Right atrium auricular region (tissue), 2 donors: ENCODE results near the gene CT83. TPM values are rescaled to one million over a fixed set of nuclear protein-coding genes. Genes with fewer than 3 reads are reported as not detected.

Source experiments
- DNase-seq: peaks from one replicate; pipeline ENCODE4 v3.0.0-alpha.2; 2019; ENCODE audit warnings: low spot score
- H3K27ac ChIP-seq, 2 donors: fragments of 200-600 bp; sonication (generic); 1 replicate in 1 of 2; 2 replicates in 1 of 2; pipeline ENCODE4 v1.5.1; 2016 to 2019
- H3K27me3 ChIP-seq, 2 donors: fragments of 200-600 bp; sonication (generic); one replicate each; pipeline versions ENCODE4 v1.5.1 to v1.6.0; 2017 to 2019
- H3K36me3 ChIP-seq: fragments of 200-600 bp; sonication (generic); one replicate; pipeline ENCODE4 v1.5.1; 2016
- H3K4me1 ChIP-seq, 2 donors: fragments of 200-600 bp; sonication (generic); one replicate each; pipeline versions ENCODE4 v1.5.1 to v1.6.0; 2017 to 2019
- H3K4me3 ChIP-seq, 2 donors: fragments of 200-600 bp; sonication (generic); 1 replicate in 1 of 2; 2 replicates in 1 of 2; pipeline ENCODE4 v1.5.1; 2017 to 2019; ENCODE audit warnings: mild to moderate bottlenecking in 1 of 2, moderate library complexity in 1 of 2
- H3K9me3 ChIP-seq, 2 donors: fragments of 200-600 bp; sonication (generic); one replicate each; pipeline ENCODE4 v1.5.1; 2019
- CTCF ChIP-seq, 2 donors: fragments of 200-600 bp; sonication (generic); IDR thresholded peaks; one replicate each; pipeline ENCODE4 v1.5.1; 2019; ENCODE audit warnings: antibody characterized with exemption in 2 of 2
- total RNA-seq, 2 donors: library from RNA; depleted of rRNA; stranded (reverse); fragments of >200 nt; gene quantifications; one replicate each; pipeline ENCODE4 v1.1.0, GENCODE V29; 2016

Gene CT83
- total RNA-seq, 2 donors from 2014 or later: not detected

- TF ChIP-seq CTCF (IDR thresholded peaks at IDR 0.05): no peak
- H3K27ac ChIP-seq: no peak within 1 kb of the TSS
- no peaks in the 10 kb centered on the region for H3K4me1 ChIP-seq
- no peak within 1 kb of the TSS for H3K4me3 ChIP-seq
- no peaks in the 10 kb centered on the region for H3K36me3 ChIP-seq
- no peaks in the 10 kb centered on the region for H3K27me3 ChIP-seq
- no peak for DNase-seq
- H3K9me3 ChIP-seq: no peaks in the 10 kb centered on the region
These were observed 26.4 kb downstream of the CT83 start, which contains the start of gene SLC6A14 for GRCh38 chrX:116436358-116436816. Gene SLC6A14 (plus strand): TSS chrX:116436606. CDS start chrX:116436710, 104 bp downstream.

GRCh38 chrX:116435597-116435996, 27.2 kb downstream of the CT83 start:
- no peaks in the 10 kb centered on the region for H3K36me3 ChIP-seq
- no peaks in the 10 kb centered on the region for H3K9me3 ChIP-seq
- H3K4me3 ChIP-seq: no peak overlapping the region
- no peak for TF ChIP-seq CTCF (IDR thresholded peaks at IDR 0.05)
- H3K27me3 ChIP-seq: no peaks in the 10 kb centered on the region
- no peak for DNase-seq
- H3K27ac ChIP-seq: no peak overlapping the region
- no peaks in the 10 kb centered on the region for H3K4me1 ChIP-seq

- no peaks in the 10 kb centered on the region for H3K36me3 ChIP-seq
- no peak overlapping the region for H3K27ac ChIP-seq
- no peak for TF ChIP-seq CTCF (IDR thresholded peaks at IDR 0.05)
- no peaks in the 10 kb centered on the region for H3K9me3 ChIP-seq
- no peaks in the 10 kb centered on the region for H3K4me1 ChIP-seq
- no peak for DNase-seq
- no peak overlapping the region for H3K4me3 ChIP-seq
- no peaks in the 10 kb centered on the region for H3K27me3 ChIP-seq
These were observed 34.8 kb downstream of the CT83 start for GRCh38 chrX:116427978-116428377.

- Histone ChIP-seq H3K9me3 (no peaks in the 10 kb centered on the region), H3K4me1 (no peaks in the 10 kb centered on the region), H3K36me3 (no peaks in the 10 kb centered on the region), H3K27ac (no peak overlapping the region), H3K4me3 (no peak overlapping the region), H3K27me3 (no peaks in the 10 kb centered on the region)
- TF ChIP-seq CTCF (IDR thresholded peaks at IDR 0.05): no peak
- DNase-seq: no peak
These were observed 44.8 kb downstream of the CT83 start for GRCh38 chrX:116417968-116418367.

GRCh38 chrX:116417214-116417613, 45.6 kb downstream of the CT83 start:
- DNase-seq: no peak
- no peak overlapping the region for H3K27ac ChIP-seq
- TF ChIP-seq CTCF (IDR thresholded peaks at IDR 0.05): no peak
- H3K27me3 ChIP-seq: no peaks in the 10 kb centered on the region
- no peaks in the 10 kb centered on the region for H3K9me3 ChIP-seq
- no peaks in the 10 kb centered on the region for H3K4me1 ChIP-seq
- H3K36me3 ChIP-seq: no peaks in the 10 kb centered on the region
- no peak overlapping the region for H3K4me3 ChIP-seq

- H3K27me3 ChIP-seq: no peaks in the 10 kb centered on the region
- TF ChIP-seq CTCF (IDR thresholded peaks at IDR 0.05): no peak
These were observed 49.5 kb downstream of the CT83 start for GRCh38 chrX:116413273-116413672.

More at GRCh38 chrX:116413273-116413672, 49.5 kb downstream of the CT83 start:
- no peak for DNase-seq
- H3K36me3 ChIP-seq: no peaks in the 10 kb centered on the region
- no peak overlapping the region for H3K4me3 ChIP-seq
- no peaks in the 10 kb centered on the region for H3K4me1 ChIP-seq
- no peaks in the 10 kb centered on the region for H3K9me3 ChIP-seq
- no peak overlapping the region for H3K27ac ChIP-seq
